ENCODE data around the gene FBXL17.

FBXL17 gene

DNA sequence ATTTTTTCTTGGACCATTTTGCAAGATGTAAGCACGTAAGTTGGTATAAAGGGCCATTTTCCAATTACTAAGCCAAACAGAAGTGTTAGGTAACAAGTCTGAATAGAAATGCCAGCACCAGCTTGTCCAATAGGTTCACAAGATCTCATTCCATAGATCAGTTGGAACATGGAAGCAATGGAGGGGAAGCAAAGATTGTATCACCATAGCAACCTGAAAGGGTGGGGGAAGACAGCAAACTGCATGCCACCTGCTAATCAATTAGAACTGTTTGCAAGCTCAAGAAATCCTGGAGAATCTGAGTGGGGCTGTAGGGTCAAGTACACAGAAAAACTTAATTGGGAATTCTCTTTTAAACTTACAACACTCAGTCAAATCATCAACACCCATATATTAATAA lies 446.3 kb downstream of the FBXL17 start:
- no peaks in the 10 kb centered on the region for H3K36me3 ChIP-seq (ENCODE audit: control insufficient read depth in 4 of 4, insufficient read depth in 4 of 4, low read length in 3 of 4)

DNA sequence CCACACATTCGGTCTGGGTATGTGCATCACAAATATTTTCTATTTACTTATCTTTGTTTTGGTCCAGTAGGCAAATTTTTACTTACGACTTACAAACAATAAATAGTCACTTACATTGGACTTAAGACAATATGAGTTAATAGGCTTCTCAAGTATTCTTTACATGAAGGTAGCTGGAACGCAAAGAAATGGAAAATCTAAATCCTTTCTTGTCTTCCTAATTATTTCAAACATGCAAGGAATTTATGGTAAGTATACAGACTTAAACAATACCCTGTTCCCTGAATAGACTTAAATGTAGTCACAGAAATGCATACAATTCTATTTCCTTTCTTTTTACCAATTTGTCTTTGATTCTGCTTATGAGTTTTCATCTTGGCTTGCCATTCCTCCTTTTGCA lies 448.6 kb downstream of the FBXL17 start:
- CTCF ChIA-PET = no interaction called here
- no peaks in the 10 kb centered on the region for H3K36me3 ChIP-seq (ENCODE audit: control insufficient read depth in 4 of 4, insufficient read depth in 4 of 4, low read length in 3 of 4)
- no peaks in the 10 kb centered on the region for H3K9me3 ChIP-seq (ENCODE audit: control extremely low read depth in 1 of 5, control insufficient read depth in 4 of 5, insufficient read depth in 2 of 5, low read depth in 1 of 5, low read length in 4 of 5)
- H3K4me3 ChIP-seq (ENCODE audit: control insufficient read depth in 1 of 7, extremely low read depth in 1 of 7, insufficient read depth in 4 of 7, low read depth in 2 of 7, low read length in 6 of 7) = no peak overlapping the region
- DNase-seq = no peak
- POLR2A ChIA-PET = no interaction called here
- H3K27ac ChIP-seq (ENCODE audit: insufficient read depth in 1 of 2, low read depth in 1 of 2, low read length in 2 of 2, poor library complexity in 1 of 2, severe bottlenecking in 2 of 2) = no peak overlapping the region
- H3K27me3 ChIP-seq (replicated peaks in 2 of 5; ENCODE audit: control insufficient read depth in 4 of 5, insufficient read depth in 5 of 5, low read length in 4 of 5) = no peaks in the 10 kb centered on the region
- WGBS (ENCODE audit: insufficient coverage) = no CpG with 5 or more reads among the region's 3 CpGs
- H3K4me1 ChIP-seq (ENCODE audit: control extremely low read depth in 1 of 4, control insufficient read depth in 4 of 4, insufficient read depth in 4 of 4, low read length in 3 of 4) = no peaks in the 10 kb centered on the region

More for the DNA sequence above, 446.3 kb downstream of the FBXL17 start:
- Histone ChIP-seq H3K4me3 (ENCODE audit: control insufficient read depth in 1 of 7, extremely low read depth in 1 of 7, insufficient read depth in 4 of 7, low read depth in 2 of 7, low read length in 6 of 7) (no peak overlapping the region), H3K4me1 (ENCODE audit: control extremely low read depth in 1 of 4, control insufficient read depth in 4 of 4, insufficient read depth in 4 of 4, low read length in 3 of 4) (no peaks in the 10 kb centered on the region), H3K27me3 (replicated peaks in 2 of 5; ENCODE audit: control insufficient read depth in 4 of 5, insufficient read depth in 5 of 5, low read length in 4 of 5) (no peaks in the 10 kb centered on the region), H3K27ac (ENCODE audit: insufficient read depth in 1 of 2, low read depth in 1 of 2, low read length in 2 of 2, poor library complexity in 1 of 2, severe bottlenecking in 2 of 2) (no peak overlapping the region), H3K9me3 (ENCODE audit: control extremely low read depth in 1 of 5, control insufficient read depth in 4 of 5, insufficient read depth in 2 of 5, low read depth in 1 of 5, low read length in 4 of 5) (no peaks in the 10 kb centered on the region)
- ChIA-PET POLR2A (no interaction called here), CTCF (no interaction called here)
- WGBS (ENCODE audit: insufficient coverage) = 100% methylated on average over 1 of the region's 1 CpG
- DNase-seq = no peak

DNA sequence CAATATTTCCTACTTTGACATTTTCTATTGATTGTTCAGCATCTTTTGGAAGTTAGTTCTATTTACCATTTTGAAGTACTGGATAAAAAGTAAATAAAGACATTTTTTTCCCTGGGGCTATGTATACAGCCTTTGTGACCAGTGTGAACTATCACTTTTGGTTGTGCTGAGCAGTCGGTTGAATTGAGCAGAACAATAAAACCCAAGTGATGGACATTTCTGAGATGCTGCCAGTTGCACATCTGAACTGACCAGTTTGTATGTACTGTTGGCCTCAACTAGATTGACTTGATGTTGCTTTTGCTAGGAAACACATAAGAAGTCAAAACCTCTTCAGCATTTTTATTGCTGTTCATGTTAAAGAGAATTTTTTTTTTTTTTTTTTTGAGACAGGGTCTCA lies 451.0 kb downstream of the FBXL17 start:
- Histone ChIP-seq H3K9me3 (ENCODE audit: control extremely low read depth in 1 of 5, control insufficient read depth in 4 of 5, insufficient read depth in 2 of 5, low read depth in 1 of 5, low read length in 4 of 5) (no peaks in the 10 kb centered on the region), H3K4me3 (ENCODE audit: control insufficient read depth in 1 of 7, extremely low read depth in 1 of 7, insufficient read depth in 4 of 7, low read depth in 2 of 7, low read length in 6 of 7) (no peak overlapping the region), H3K27me3 (replicated peaks in 2 of 5; ENCODE audit: control insufficient read depth in 4 of 5, insufficient read depth in 5 of 5, low read length in 4 of 5) (no peaks in the 10 kb centered on the region), H3K4me1 (ENCODE audit: control extremely low read depth in 1 of 4, control insufficient read depth in 4 of 4, insufficient read depth in 4 of 4, low read length in 3 of 4) (no peaks in the 10 kb centered on the region), H3K36me3 (ENCODE audit: control insufficient read depth in 4 of 4, insufficient read depth in 4 of 4, low read length in 3 of 4) (no peaks in the 10 kb centered on the region), H3K27ac (ENCODE audit: insufficient read depth in 1 of 2, low read depth in 1 of 2, low read length in 2 of 2, poor library complexity in 1 of 2, severe bottlenecking in 2 of 2) (no peak overlapping the region)
- CTCF ChIA-PET = no interaction called here
- WGBS (ENCODE audit: insufficient coverage) = 100% methylated on average over 1 of the region's 1 CpG
- POLR2A ChIA-PET = no interaction called here
- DNase-seq = no peak

DNA sequence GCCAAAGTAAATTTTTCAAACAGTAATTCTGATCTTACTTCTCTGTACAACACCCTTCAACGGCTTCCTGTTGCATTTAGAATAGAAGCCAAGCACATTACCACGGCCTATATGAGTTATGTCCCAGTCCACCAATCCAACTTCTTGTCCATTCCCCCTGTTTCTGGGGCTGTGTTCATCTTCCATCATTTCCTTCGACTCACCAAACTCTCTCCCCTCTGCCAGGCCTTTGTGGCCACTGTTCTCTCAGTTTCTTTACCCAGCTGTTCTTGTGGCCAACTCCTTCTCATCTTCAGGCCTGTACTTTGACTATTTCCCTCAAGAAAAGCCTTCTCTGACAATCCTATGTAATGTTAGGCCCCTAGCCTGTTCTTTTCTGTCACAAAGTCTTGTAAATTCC lies 451.8 kb downstream of the FBXL17 start:
- POLR2A ChIA-PET = no interaction called here
- DNase-seq = no peak
- H3K9me3 ChIP-seq (ENCODE audit: control extremely low read depth in 1 of 5, control insufficient read depth in 4 of 5, insufficient read depth in 2 of 5, low read depth in 1 of 5, low read length in 4 of 5) = no peaks in the 10 kb centered on the region
- H3K27me3 ChIP-seq (replicated peaks in 2 of 5; ENCODE audit: control insufficient read depth in 4 of 5, insufficient read depth in 5 of 5, low read length in 4 of 5) = no peaks in the 10 kb centered on the region
- CTCF ChIA-PET = no interaction called here
- no peaks in the 10 kb centered on the region for H3K4me1 ChIP-seq (ENCODE audit: control extremely low read depth in 1 of 4, control insufficient read depth in 4 of 4, insufficient read depth in 4 of 4, low read length in 3 of 4)
- WGBS (ENCODE audit: insufficient coverage) = 83% methylated on average over 3 of the region's 3 CpGs
- H3K36me3 ChIP-seq (ENCODE audit: control insufficient read depth in 4 of 4, insufficient read depth in 4 of 4, low read length in 3 of 4) = no peaks in the 10 kb centered on the region
- H3K4me3 ChIP-seq (ENCODE audit: control insufficient read depth in 1 of 7, extremely low read depth in 1 of 7, insufficient read depth in 4 of 7, low read depth in 2 of 7, low read length in 6 of 7) = no peak overlapping the region
- no peak overlapping the region for H3K27ac ChIP-seq (ENCODE audit: insufficient read depth in 1 of 2, low read depth in 1 of 2, low read length in 2 of 2, poor library complexity in 1 of 2, severe bottlenecking in 2 of 2)

DNA sequence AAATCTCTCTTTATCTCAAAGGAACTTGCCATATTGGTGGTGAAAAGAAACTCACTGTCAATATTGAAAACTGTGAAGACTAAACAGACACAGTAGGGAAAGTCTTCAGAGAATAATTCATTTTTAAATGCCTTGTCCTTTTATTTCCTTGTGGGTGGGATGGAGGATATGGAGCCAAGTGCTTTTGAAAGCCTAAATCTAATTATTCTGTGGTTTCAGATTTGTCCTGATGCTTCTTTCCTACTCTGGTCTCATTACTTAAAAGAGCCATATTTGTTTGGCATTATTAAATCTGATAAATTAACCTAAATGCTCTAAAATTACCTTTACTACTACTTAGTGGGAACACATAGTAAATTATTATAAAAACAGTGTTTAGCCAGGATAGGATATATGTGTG lies 452.8 kb downstream of the FBXL17 start:
- H3K4me1 ChIP-seq (ENCODE audit: control extremely low read depth in 1 of 4, control insufficient read depth in 4 of 4, insufficient read depth in 4 of 4, low read length in 3 of 4) = no peaks in the 10 kb centered on the region
- POLR2A ChIA-PET = no interaction called here
- no peaks in the 10 kb centered on the region for H3K27me3 ChIP-seq (replicated peaks in 2 of 5; ENCODE audit: control insufficient read depth in 4 of 5, insufficient read depth in 5 of 5, low read length in 4 of 5)
- CTCF ChIA-PET = no interaction called here
- H3K4me3 ChIP-seq (ENCODE audit: control insufficient read depth in 1 of 7, extremely low read depth in 1 of 7, insufficient read depth in 4 of 7, low read depth in 2 of 7, low read length in 6 of 7) = no peak overlapping the region
- DNase-seq = no peak
- H3K9me3 ChIP-seq (ENCODE audit: control extremely low read depth in 1 of 5, control insufficient read depth in 4 of 5, insufficient read depth in 2 of 5, low read depth in 1 of 5, low read length in 4 of 5) = no peaks in the 10 kb centered on the region
- no peaks in the 10 kb centered on the region for H3K36me3 ChIP-seq (ENCODE audit: control insufficient read depth in 4 of 4, insufficient read depth in 4 of 4, low read length in 3 of 4)
- H3K27ac ChIP-seq (ENCODE audit: insufficient read depth in 1 of 2, low read depth in 1 of 2, low read length in 2 of 2, poor library complexity in 1 of 2, severe bottlenecking in 2 of 2) = no peak overlapping the region

DNA sequence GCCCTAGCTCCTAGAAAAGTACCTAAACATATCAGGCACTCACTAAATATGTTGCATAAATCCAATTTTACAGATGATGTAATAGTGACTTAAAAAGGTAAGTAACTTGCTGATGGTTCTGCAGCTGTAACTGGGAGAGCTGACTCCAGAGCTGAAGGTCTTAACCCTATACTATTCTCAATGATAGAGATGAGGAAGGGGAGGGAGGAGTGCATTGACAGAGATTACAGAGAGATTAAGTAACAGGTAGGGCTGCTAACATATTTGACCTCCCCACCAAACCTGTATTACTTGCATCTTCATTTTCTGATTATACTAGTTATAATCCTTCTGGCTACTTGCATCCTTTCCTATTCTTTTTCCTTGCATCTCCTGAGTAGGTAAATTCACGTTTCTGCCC lies 455.8 kb downstream of the FBXL17 start:
- Histone ChIP-seq H3K27me3 (replicated peaks in 2 of 5; ENCODE audit: control insufficient read depth in 4 of 5, insufficient read depth in 5 of 5, low read length in 4 of 5) (no peaks in the 10 kb centered on the region), H3K4me1 (ENCODE audit: control extremely low read depth in 1 of 4, control insufficient read depth in 4 of 4, insufficient read depth in 4 of 4, low read length in 3 of 4) (no peaks in the 10 kb centered on the region), H3K4me3 (ENCODE audit: control insufficient read depth in 1 of 7, extremely low read depth in 1 of 7, insufficient read depth in 4 of 7, low read depth in 2 of 7, low read length in 6 of 7) (no peak overlapping the region), H3K9me3 (ENCODE audit: control extremely low read depth in 1 of 5, control insufficient read depth in 4 of 5, insufficient read depth in 2 of 5, low read depth in 1 of 5, low read length in 4 of 5) (no peaks in the 10 kb centered on the region), H3K36me3 (ENCODE audit: control insufficient read depth in 4 of 4, insufficient read depth in 4 of 4, low read length in 3 of 4) (no peaks in the 10 kb centered on the region), H3K27ac (ENCODE audit: insufficient read depth in 1 of 2, low read depth in 1 of 2, low read length in 2 of 2, poor library complexity in 1 of 2, severe bottlenecking in 2 of 2) (no peak overlapping the region)
- CTCF ChIA-PET = no interaction called here
- no peak for DNase-seq
- POLR2A ChIA-PET = no interaction called here
- no CpG with 5 or more reads among the region's 1 CpG for WGBS (ENCODE audit: insufficient coverage)

DNA sequence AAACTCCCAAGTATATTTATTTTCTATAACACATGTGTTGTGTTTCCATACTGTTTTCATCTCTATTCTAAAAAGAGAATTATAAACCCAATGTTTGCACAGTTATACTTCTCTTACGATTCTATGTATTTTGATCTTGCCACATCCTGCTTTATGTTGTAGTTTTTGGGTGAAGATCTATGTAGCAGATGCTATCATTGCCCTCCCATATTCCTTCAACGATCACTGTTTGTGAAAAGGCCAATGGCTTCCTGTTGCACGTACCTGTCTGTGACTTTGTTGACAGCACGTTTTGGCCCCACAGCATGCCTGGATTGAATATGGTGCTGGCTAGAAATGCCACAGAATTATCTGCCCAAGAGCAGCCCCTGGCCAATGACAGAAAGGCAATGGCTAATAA lies 456.7 kb downstream of the FBXL17 start:
- Histone ChIP-seq H3K27me3 (replicated peaks in 2 of 5; ENCODE audit: control insufficient read depth in 4 of 5, insufficient read depth in 5 of 5, low read length in 4 of 5) (no peaks in the 10 kb centered on the region), H3K9me3 (ENCODE audit: control extremely low read depth in 1 of 5, control insufficient read depth in 4 of 5, insufficient read depth in 2 of 5, low read depth in 1 of 5, low read length in 4 of 5) (no peaks in the 10 kb centered on the region), H3K36me3 (ENCODE audit: control insufficient read depth in 4 of 4, insufficient read depth in 4 of 4, low read length in 3 of 4) (no peaks in the 10 kb centered on the region), H3K27ac (ENCODE audit: insufficient read depth in 1 of 2, low read depth in 1 of 2, low read length in 2 of 2, poor library complexity in 1 of 2, severe bottlenecking in 2 of 2) (no peak overlapping the region), H3K4me1 (ENCODE audit: control extremely low read depth in 1 of 4, control insufficient read depth in 4 of 4, insufficient read depth in 4 of 4, low read length in 3 of 4) (no peaks in the 10 kb centered on the region), H3K4me3 (ENCODE audit: control insufficient read depth in 1 of 7, extremely low read depth in 1 of 7, insufficient read depth in 4 of 7, low read depth in 2 of 7, low read length in 6 of 7) (no peak overlapping the region)
- DNase-seq = no peak
- 93% methylated on average over 2 of the region's 4 CpGs for WGBS (ENCODE audit: insufficient coverage)
- ChIA-PET CTCF (no interaction called here), POLR2A (no interaction called here)

DNA sequence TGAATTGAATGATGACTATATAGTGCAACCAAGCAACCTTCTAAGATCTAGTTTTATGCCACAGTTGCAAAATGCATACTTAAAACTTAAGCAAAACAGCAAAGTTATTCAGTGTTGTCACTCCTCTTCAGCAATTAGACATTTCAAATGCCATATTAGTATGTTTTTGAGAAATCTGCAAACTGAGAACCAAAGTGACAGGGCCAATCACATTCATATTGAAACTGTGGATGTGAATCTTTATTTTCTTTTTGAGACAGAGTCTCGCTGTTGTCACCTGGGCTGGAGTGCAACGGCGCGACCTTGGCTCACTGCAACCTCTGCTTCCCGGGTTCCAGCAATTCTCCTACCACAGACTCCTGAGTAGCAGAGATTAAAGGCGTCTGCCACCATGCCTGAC lies 461.9 kb downstream of the FBXL17 start:
- no peak overlapping the region for H3K27ac ChIP-seq (ENCODE audit: insufficient read depth in 1 of 2, low read depth in 1 of 2, low read length in 2 of 2, poor library complexity in 1 of 2, severe bottlenecking in 2 of 2)
- no peak for DNase-seq
- no peaks in the 10 kb centered on the region for H3K27me3 ChIP-seq (replicated peaks in 2 of 5; ENCODE audit: control insufficient read depth in 4 of 5, insufficient read depth in 5 of 5, low read length in 4 of 5)
- ChIA-PET POLR2A (no interaction called here), CTCF (no interaction called here)
- no peaks in the 10 kb centered on the region for H3K4me1 ChIP-seq (ENCODE audit: control extremely low read depth in 1 of 4, control insufficient read depth in 4 of 4, insufficient read depth in 4 of 4, low read length in 3 of 4)
- H3K36me3 ChIP-seq (ENCODE audit: control insufficient read depth in 4 of 4, insufficient read depth in 4 of 4, low read length in 3 of 4) = no peaks in the 10 kb centered on the region
- no peaks in the 10 kb centered on the region for H3K9me3 ChIP-seq (ENCODE audit: control extremely low read depth in 1 of 5, control insufficient read depth in 4 of 5, insufficient read depth in 2 of 5, low read depth in 1 of 5, low read length in 4 of 5)
- no peak overlapping the region for H3K4me3 ChIP-seq (ENCODE audit: control insufficient read depth in 1 of 7, extremely low read depth in 1 of 7, insufficient read depth in 4 of 7, low read depth in 2 of 7, low read length in 6 of 7)
- 94% methylated on average over 2 of the region's 6 CpGs for WGBS (ENCODE audit: insufficient coverage)
